ENCODE data around the gene TNMD.

TNMD gene

DNA sequence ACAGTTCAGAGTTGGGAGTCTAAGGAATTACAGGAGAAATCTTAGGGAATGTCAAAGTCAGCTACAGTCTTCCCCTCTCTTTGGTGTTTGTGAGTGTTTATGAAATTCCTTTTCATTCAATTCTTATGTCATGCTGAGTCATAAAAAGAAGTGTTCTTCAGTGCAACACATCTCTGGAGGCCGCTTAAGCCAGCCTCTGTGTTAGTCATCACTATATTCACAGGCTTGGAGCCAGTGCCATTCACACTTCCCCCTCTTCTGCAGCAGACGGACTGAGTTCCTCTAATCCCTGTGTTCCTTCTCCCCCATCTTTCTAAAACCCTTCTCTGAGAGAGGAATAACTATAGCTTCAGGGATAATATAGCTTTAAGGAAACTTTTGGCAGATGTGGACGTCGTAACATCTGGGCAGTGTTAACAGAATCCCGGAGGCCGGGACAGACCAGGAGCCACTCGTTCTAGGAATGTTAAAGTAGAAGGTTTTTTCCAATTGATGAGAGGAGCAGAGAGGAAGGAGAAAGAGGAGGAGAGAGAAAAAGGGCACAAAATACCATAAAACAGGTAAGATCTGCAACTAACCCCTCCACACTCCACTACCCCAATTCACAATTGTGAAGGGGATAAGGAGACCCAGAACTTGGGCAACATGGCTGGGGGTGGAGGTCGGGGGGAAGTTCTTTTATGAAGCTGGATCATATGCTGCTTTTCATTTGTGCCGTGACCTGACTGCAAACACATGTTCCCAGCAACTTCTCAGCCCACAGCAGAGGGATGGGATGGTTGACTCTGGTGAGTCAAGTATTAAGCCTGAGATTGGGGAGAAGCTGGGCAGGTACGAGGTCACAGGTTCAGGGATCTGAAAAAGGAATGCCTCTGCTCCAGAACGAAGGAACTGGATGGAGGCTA is 59.5 kb downstream of the TNMD start, which contains the start of gene SRPX2:
Gene SRPX2, plus strand, starts transcription at position 244 of the 905 bp plus-strand sequence. CDS start 2,124 bp downstream, outside the sequence.
- DNase-seq (ENCODE audit: low spot score): no peak
- no peak for TF ChIP-seq CTCF (IDR thresholded peaks at IDR 0.05; ENCODE audit: extremely low read depth, missing control alignments)

- TF ChIP-seq CTCF (IDR thresholded peaks at IDR 0.05; ENCODE audit: extremely low read depth, missing control alignments): no peak
- no peak for DNase-seq (ENCODE audit: low spot score)
Observed at GRCh38 chrX:100645106-100645505, 60.4 kb downstream of the TNMD start.

GRCh38 chrX:100647095-100647494 is 62.4 kb downstream of the TNMD start:
- no peak for DNase-seq (ENCODE audit: low spot score)
- TF ChIP-seq CTCF (IDR thresholded peaks at IDR 0.05; ENCODE audit: extremely low read depth, missing control alignments): no peak

- TF ChIP-seq CTCF (IDR thresholded peaks at IDR 0.05; ENCODE audit: extremely low read depth, missing control alignments): no peak
- no peak for DNase-seq (ENCODE audit: low spot score)
Observed at GRCh38 chrX:100647739-100648138, 63.0 kb downstream of the TNMD start.

DNA sequence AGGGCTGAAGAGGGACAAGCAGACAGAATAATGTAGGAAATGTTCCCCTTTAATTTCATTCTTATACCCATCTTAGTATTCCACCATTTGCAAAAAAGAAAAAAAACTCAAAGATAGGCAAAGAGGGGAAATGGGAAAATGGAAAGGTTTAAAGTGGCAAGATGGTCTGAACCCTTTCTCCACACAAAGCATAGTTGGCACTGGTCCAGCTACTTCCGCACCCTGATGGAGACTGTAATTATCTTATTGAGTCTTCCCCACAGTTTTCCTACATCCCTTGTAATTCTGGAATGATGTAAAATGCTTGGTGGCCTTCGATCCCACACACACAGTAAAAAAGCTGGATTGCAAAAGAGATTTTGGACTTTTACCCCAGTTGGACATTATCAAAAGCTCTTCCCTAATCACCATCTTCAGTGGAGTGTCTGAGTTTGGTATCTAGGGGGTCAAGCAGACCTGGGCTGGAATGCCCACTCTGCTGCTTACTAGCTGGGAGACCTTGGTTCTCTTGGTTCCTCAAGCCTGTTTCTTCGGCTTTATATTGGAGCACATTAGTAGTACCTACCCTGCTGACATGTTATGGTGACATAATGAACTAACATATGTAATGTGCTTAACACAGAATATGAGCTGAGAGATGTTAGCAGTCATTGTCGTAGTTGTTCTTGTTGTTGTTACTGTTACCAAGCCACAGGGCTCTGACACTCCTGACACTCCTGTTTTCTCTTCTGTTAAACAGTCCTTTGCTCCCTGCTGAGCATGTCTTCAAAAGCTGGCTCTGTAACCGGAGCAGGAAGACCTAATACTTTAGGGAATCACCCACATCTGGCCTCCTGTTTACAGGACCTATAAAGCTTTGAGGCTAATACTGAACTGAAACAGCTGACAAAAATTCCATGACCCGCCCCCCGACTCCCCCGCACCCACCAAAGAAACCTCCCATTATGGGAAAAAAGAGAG is 64.0 kb downstream of the TNMD start:
- TF ChIP-seq CTCF (IDR thresholded peaks at IDR 0.05; ENCODE audit: extremely low read depth, missing control alignments): no peak
- no peak for DNase-seq (ENCODE audit: low spot score)

Measured in GM20000 (cell line).